Uterus (tissue), 2 donors: ENCODE data around the gene SPPL2C.

Experiments used
- CTCF ChIP-seq, 4 experiments: fragments of 200-600 bp in 2 of 4; fragments of 450-650 bp in 2 of 4; sonication (generic) in 2 of 4; IDR thresholded peaks; one replicate each; pipeline ENCODE4 v1.5.1; 2016 to 2019; ENCODE audit warnings: antibody characterized with exemption in 4 of 4, mild to moderate bottlenecking in 2 of 4, moderate library complexity in 1 of 4
- POLR2A ChIP-seq, 2 donors: fragments of 450-650 bp; IDR thresholded peaks; one replicate each; pipeline ENCODE4 v1.6.1; 2016; ENCODE audit warnings: antibody characterized with exemption in 2 of 2, mild to moderate bottlenecking in 1 of 2, moderate library complexity in 1 of 2

DNA sequence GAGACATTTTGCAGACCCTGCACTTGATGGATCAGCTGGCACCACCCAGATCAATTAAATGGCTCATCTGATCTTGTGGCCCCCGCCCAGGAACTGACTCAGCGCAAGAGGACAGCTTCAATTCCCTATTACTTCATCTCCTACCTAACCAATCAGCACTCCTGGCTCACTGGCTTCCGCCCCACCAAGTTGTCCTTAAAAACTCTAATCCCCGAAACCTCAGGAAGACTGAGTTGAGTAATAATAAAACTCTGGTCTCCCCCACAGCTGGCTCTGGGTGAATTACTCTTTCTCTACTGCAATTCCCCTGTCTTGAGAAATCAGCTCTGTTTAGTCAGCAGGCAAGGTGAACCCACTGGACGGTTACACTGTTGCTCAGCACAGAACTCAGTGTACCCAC is 23.6 kb downstream of the SPPL2C start:
- TF ChIP-seq CTCF (IDR thresholded peaks at IDR 0.05) (no peak), POLR2A (IDR thresholded peaks at IDR 0.05) (no peak)
